HepG2 (cell line): ENCODE measurements around the gene PKP4.

Experiments
- ZNF512B ChIP-seq: sonication (generic); formaldehyde crosslinking; IDR thresholded peaks from 2 replicates; pipeline ENCODE4 v1.5.1; 2020; ENCODE audit warnings: missing genetic modification reagents, mild to moderate bottlenecking, borderline replicate concordance
- ZXDC ChIP-seq: sonication (generic); formaldehyde crosslinking; IDR thresholded peaks from 2 replicates; pipeline ENCODE4 v1.5.0; 2020; ENCODE audit warnings: mild to moderate bottlenecking, missing genetic modification reagents
- TF ChIP-seq, protein P1 (sequence below): sonication (generic); formaldehyde crosslinking; IDR thresholded peaks from 2 replicates; pipeline ENCODE4 v1.5.1; 2020; ENCODE audit warnings: mild to moderate bottlenecking, missing genetic modification reagents, moderate library complexity

GRCh38 chr2:158467248-158467647 is 10.5 kb downstream of the PKP4 start:
- TF ChIP-seq ZXDC (CRISPR knock-in tag) (no peak), ZNF512B (CRISPR knock-in tag) (no peak)
- TF ChIP-seq, protein P1, sequence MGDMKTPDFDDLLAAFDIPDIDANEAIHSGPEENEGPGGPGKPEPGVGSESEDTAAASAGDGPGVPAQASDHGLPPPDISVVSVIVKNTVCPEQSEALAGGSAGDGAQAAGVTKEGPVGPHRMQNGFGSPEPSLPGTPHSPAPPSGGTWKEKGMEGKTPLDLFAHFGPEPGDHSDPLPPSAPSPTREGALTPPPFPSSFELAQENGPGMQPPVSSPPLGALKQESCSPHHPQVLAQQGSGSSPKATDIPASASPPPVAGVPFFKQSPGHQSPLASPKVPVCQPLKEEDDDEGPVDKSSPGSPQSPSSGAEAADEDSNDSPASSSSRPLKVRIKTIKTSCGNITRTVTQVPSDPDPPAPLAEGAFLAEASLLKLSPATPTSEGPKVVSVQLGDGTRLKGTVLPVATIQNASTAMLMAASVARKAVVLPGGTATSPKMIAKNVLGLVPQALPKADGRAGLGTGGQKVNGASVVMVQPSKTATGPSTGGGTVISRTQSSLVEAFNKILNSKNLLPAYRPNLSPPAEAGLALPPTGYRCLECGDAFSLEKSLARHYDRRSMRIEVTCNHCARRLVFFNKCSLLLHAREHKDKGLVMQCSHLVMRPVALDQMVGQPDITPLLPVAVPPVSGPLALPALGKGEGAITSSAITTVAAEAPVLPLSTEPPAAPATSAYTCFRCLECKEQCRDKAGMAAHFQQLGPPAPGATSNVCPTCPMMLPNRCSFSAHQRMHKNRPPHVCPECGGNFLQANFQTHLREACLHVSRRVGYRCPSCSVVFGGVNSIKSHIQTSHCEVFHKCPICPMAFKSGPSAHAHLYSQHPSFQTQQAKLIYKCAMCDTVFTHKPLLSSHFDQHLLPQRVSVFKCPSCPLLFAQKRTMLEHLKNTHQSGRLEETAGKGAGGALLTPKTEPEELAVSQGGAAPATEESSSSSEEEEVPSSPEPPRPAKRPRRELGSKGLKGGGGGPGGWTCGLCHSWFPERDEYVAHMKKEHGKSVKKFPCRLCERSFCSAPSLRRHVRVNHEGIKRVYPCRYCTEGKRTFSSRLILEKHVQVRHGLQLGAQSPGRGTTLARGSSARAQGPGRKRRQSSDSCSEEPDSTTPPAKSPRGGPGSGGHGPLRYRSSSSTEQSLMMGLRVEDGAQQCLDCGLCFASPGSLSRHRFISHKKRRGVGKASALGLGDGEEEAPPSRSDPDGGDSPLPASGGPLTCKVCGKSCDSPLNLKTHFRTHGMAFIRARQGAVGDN (CRISPR knock-in tag): no peak
